Neural progenitor cell (in vitro differentiated cells): ENCODE measurements around the gene NOTCH1.

Experiments
- EZH2phosphoT487 ChIP-seq: fragments of 200-600 bp; sonication (generic); IDR thresholded peaks from 2 replicates; pipeline ENCODE4 v1.6.1; 2017; ENCODE audit warnings: antibody characterized with exemption
- TF ChIP-seq, protein P1 (sequence below): fragments of 200-600 bp; sonication (generic); IDR thresholded peaks from 2 replicates; pipeline ENCODE4 v1.5.1; 2017; ENCODE audit warnings: antibody characterized with exemption, mild to moderate bottlenecking

GRCh38 chr9:136569526-136570148 lies 23.8 kb upstream of the NOTCH1 start:
- TF ChIP-seq, protein P1, sequence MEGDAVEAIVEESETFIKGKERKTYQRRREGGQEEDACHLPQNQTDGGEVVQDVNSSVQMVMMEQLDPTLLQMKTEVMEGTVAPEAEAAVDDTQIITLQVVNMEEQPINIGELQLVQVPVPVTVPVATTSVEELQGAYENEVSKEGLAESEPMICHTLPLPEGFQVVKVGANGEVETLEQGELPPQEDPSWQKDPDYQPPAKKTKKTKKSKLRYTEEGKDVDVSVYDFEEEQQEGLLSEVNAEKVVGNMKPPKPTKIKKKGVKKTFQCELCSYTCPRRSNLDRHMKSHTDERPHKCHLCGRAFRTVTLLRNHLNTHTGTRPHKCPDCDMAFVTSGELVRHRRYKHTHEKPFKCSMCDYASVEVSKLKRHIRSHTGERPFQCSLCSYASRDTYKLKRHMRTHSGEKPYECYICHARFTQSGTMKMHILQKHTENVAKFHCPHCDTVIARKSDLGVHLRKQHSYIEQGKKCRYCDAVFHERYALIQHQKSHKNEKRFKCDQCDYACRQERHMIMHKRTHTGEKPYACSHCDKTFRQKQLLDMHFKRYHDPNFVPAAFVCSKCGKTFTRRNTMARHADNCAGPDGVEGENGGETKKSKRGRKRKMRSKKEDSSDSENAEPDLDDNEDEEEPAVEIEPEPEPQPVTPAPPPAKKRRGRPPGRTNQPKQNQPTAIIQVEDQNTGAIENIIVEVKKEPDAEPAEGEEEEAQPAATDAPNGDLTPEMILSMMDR, result no peak
- no peak for TF ChIP-seq EZH2phosphoT487
